Embryonic facial prominence (tissue), 1 donor: ENCODE data around the gene SH2D5.
"Not testable (repeated sequence)": the region's sequence is repeated elsewhere in the genome, so short reads cannot be mapped to it uniquely, and the experiment has no call there.

Experiments
- DNase-seq: peaks from one replicate; pipeline ENCODE4 v3.0.0-alpha.2; 2016; ENCODE audit errors: extremely low spot score

SH2D5 gene

GRCh38 chr1:20728371-20729154 is 3.9 kb downstream of the SH2D5 start:
- DNase-seq = no peak

- no peak for DNase-seq
Observed at GRCh38 chr1:20727746-20728316, 4.7 kb downstream of the SH2D5 start.

GRCh38 chr1:20726932-20727745 is 5.4 kb downstream of the SH2D5 start:
- DNase-seq = no peak

GRCh38 chr1:20726118-20726911 is 6.2 kb downstream of the SH2D5 start:
- no peak for DNase-seq

GRCh38 chr1:20725189-20726117 is 7.0 kb downstream of the SH2D5 start:
- no peak for DNase-seq

GRCh38 chr1:20724364-20725188 is 7.9 kb downstream of the SH2D5 start:
- DNase-seq = no peak

GRCh38 chr1:20723537-20724363 is 8.8 kb downstream of the SH2D5 start:
- no peak for DNase-seq

- no peak for DNase-seq
Observed at GRCh38 chr1:20723159-20723536, 9.4 kb downstream of the SH2D5 start.

- no peak for DNase-seq
Observed at GRCh38 chr1:20721117-20722061, 11.1 kb downstream of the SH2D5 start.

- no peak for DNase-seq
Observed at GRCh38 chr1:20720631-20721091, 11.8 kb downstream of the SH2D5 start.

- no peak for DNase-seq
Observed at GRCh38 chr1:20719871-20720620, 12.5 kb downstream of the SH2D5 start.

GRCh38 chr1:20719261-20719660 is 13.2 kb downstream of the SH2D5 start:
- DNase-seq = no peak

- not testable (repeated sequence) for DNase-seq
Observed at GRCh38 chr1:20718343-20718882, 14.1 kb downstream of the SH2D5 start.

- DNase-seq = peak; percentile 27
Observed at GRCh38 chr1:20717452-20718342, 14.8 kb downstream of the SH2D5 start, which contains the start of gene KIF17. KIF17 (minus strand) TSS chr1:20718007; CDS start chr1:20717706, 301 bp downstream.

- no peak for DNase-seq
Observed at GRCh38 chr1:20716232-20716631, 16.3 kb downstream of the SH2D5 start.

- DNase-seq = no peak
Observed at GRCh38 chr1:20715406-20715805, 17.1 kb downstream of the SH2D5 start.
